Fibroblast of gingiva (primary cell): ENCODE measurements around the gene MUL1.

Experiments used
- DNase-seq: peaks from one replicate; pipeline ENCODE4 v3.0.0-alpha.2; 2011; ENCODE audit warnings: low read depth

MUL1 gene

DNA sequence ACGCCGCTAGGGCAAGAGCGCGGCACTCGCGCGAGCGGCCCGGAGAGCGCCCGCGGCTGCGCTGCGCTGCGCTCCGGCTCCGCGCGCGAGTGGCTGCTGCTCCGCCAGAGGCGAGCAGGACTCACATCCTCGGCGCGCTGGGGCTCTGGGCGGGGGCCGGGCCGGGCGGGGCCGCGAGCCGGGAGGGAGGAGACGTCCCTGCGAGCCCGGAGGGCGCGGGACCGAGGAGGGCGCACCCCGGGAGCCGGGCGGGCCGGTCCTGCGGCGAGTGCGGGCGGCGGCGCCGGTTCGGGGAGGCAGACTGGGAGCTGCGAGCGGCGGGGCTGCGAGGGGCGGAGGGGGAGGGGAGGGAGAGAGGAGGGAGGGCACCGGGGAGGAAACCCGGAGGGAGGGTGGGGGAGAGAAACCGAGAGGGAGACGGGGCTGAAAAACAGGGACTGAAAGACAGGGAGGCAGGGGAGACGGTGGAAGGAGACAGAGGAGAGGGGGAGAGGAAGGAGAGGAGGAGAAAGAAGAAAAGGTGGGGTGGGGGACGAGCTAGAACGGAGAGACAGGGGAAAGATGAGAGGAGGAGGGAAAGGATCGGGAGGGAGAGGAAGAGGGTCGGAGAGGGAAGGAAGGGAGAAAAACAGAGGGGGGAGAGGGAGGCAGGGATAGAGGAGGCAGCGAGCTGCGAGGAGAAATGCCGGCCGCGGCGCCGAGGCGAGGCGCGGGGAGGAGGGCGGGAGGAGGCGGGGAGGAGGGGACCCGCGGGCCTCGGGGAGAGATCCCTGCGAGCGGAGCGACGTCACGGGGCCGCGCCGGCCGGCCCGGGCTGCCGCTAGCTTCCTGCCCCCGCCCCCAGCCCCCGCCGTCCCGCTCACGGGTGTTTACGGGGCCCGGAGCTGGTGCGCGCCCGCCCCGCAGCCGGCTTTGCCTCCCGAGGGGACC lies 22.2 kb downstream of the MUL1 start, which contains the start of gene CAMK2N1:
TSS of gene CAMK2N1 (minus strand) at position 684 of the 930 bp plus-strand sequence. CDS start 831 bp downstream, outside the sequence.
- DNase-seq, result peak; percentile 82

GRCh38 chr1:20484519-20485462 lies 23.2 kb downstream of the MUL1 start:
- no peak for DNase-seq

- DNase-seq, result no peak
Observed at GRCh38 chr1:20483833-20484518, 24.0 kb downstream of the MUL1 start.

- DNase-seq, result no peak
Observed at GRCh38 chr1:20483098-20483832, 24.7 kb downstream of the MUL1 start.

DNA sequence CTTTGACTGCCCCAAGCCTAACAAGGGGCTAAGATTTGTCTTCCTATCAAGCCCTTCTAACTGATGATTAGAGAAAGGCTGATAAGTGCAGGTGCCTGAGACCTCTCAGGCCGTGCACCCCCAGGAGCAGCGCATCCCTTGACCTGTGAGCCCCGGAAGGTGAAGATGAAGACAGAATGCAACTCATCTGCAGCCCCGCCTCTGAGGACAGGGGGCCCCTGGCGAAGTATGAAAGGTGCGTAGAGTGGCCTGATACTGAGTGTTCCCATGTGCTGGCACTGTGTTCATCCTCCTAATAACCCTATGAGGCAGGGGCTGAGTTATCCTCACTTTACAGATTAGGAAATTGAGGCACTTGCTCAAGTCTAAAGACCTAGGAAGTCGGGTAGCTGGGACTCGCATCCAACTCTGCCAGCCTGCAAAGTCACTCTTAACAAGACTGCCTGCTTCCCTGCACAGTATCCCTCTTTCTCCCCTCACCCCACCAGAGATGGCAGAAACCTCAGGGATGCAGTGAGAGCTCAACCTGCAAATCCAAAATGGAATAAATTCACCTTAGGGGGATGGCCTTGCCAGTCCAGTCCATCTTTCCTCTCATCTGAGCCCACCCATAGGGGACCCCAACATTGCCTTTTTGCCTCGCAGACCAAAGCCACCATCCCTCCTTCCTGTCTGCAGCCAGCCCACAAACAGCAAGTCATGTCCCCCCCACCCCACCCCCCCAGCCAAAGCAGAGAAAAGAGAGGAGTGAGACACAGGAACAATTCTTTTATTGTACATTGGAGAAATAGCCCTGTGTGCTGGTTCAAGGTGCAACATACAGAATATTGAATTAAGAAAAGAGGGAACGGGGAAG lies 26.1 kb downstream of the MUL1 start:
- no peak for DNase-seq

GRCh38 chr1:20480951-20481617 lies 26.9 kb downstream of the MUL1 start:
- no peak for DNase-seq

GRCh38 chr1:20480243-20480944 lies 27.6 kb downstream of the MUL1 start:
- DNase-seq, result no peak

DNA sequence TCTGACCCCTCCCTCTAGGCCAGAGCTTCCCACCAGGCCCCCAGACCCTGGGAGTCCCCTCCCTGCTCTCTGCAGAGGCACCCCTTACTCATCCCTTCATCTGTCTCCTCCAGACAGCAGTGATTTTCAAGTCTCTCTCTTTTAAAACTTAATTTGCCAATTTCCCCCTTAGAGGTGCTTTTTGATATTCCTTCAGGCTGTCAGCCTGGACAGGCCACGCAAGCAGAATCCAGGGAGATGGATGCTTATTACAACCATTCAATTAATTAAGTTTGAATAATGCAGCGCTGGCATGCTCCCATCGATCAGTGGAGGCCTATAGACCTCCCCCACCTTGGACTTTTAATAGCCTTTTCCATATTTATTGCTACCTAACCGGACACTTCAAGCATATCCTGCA lies 28.1 kb downstream of the MUL1 start:
- DNase-seq, result no peak

GRCh38 chr1:20478057-20478635 lies 29.8 kb downstream of the MUL1 start:
- no peak for DNase-seq

GRCh38 chr1:20477348-20478056 lies 30.4 kb downstream of the MUL1 start:
- DNase-seq, result no peak

DNA sequence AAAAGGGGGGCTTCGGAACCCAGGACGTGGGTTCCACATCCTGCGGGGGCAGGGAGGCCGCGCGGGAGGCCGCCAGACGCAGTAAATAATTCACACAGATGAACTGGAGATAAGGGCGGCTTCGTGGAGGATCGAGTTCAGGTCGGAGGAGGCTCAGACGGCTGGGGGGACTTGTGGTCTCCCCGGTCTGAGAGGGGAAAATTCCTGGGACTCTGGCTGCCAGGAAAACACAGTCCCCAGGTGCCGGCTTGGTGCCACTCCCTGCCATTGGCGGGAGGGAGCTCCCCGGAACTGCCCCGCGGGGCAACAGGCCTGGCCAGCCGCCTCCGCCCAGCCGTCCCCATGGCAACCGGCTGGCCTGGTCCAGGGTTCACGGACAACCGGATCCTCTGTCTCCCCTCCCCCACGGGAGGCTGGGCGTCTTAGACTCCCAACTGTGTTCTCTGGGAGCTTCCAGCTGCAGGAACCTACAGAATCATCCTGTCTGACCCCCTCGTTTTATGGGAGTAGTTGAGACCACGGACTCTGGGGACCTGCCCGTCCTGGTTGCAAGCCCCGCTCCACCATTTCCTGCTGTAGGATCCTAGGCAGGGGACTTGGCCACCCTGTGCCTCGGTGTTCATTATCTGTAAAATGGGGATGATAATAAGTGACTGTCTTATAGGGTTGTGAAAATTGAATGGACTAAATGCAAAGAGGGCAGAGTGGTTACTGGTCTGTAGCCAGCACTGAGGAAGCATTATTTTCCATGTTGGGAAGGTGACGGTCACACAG lies 31.5 kb downstream of the MUL1 start:
- no peak for DNase-seq

DNA sequence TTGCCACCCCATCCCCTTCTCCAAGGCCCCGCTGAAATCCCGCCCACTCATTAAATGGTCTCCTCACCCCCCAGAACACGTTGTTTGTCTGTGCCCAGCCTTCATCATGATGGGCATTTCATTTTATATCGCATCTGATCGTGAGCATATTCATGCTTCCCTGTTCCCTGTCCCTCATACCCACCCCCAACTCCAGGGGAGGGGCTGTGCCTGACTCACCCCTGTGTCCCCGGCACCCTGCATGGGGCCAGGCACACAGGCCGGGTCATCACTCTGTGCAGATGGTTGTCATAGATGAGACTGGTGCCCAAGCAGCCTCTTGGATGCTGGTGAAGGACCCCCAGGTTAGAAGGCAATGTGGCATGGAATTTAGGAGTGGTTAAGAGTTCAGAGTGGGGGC lies 33.0 kb downstream of the MUL1 start:
- DNase-seq, result no peak

- no peak for DNase-seq
Observed at GRCh38 chr1:20474333-20474975, 33.5 kb downstream of the MUL1 start.

DNA sequence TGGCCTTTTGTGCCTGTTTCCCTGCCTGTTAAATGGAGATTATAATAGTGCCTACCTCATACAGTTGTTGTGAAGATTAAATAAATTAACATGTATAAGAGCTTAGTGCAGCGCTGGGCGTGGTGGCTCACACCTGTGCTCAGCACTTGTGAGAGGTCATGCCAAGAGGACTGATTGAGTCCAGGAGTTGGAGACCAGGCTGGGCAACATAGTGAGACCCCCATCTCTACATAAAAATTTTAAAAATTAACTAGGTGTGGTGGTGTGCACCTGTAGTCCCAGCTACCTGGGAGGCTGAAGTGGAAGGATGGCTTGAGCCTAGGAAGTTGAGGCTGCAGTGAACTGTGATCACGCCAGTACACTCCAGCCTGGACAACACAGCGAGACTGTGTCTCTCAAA lies 34.1 kb downstream of the MUL1 start:
- DNase-seq, result no peak

GRCh38 chr1:20472860-20473711 lies 34.9 kb downstream of the MUL1 start:
- no peak for DNase-seq

DNA sequence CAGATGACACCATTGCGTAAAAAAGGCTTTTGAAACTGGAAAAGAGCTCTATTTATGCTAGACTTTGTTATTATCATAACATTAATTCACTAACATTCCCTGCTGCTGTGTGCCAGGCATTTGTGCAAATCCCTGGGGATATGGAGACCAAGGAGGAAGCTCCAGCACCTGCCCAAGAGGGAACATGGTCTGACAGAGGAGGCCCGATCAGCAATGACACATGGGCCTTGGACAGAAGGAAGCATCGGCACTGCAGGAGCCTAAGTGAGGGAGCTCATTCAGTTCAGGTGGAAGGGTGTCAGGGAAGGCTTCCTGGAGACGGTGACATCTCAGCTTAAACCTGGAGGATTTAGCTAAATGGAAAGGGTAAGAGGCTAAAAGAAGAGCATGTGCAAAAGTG lies 35.8 kb downstream of the MUL1 start:
- no peak for DNase-seq
